Medulla oblongata (tissue), 1 donor: Measurements from ENCODE around the gene KNDC1.
"Not testable (repeated sequence)": the region's sequence is repeated elsewhere in the genome, so short reads cannot be mapped to it uniquely, and the experiment has no call there.

ENCODE experiments used
- DNase-seq: peaks from one replicate; pipeline ENCODE4 v3.0.0-alpha.2; 2015; ENCODE audit errors: extremely low spot score

The KNDC1 gene

GRCh38 chr10:133141144-133141957 lies 18.7 kb upstream of the KNDC1 start:
- DNase-seq, result no peak

DNA sequence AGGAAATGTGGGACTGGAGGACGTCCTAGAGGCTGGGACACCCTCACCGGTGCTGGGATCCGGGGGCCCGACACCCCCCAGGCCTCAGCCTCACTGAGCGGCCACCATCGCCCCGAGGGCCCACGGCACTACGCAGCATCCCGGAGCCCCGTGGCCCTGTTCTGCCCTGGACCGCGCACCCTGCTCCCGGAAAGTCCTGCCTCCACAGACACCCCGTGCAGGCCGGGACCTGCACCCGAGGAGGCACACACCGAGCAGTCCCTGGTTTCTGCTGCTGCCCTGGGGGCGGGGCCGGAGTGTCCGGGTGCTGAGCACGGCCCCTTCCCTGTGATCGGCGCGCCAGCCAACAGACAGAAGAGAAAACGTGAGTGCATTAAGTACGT lies 18.1 kb upstream of the KNDC1 start:
- no peak for DNase-seq

- DNase-seq, result no peak
Observed at GRCh38 chr10:133142523-133143199, 17.4 kb upstream of the KNDC1 start.

GRCh38 chr10:133143200-133143533 lies 16.9 kb upstream of the KNDC1 start:
- no peak for DNase-seq

DNA sequence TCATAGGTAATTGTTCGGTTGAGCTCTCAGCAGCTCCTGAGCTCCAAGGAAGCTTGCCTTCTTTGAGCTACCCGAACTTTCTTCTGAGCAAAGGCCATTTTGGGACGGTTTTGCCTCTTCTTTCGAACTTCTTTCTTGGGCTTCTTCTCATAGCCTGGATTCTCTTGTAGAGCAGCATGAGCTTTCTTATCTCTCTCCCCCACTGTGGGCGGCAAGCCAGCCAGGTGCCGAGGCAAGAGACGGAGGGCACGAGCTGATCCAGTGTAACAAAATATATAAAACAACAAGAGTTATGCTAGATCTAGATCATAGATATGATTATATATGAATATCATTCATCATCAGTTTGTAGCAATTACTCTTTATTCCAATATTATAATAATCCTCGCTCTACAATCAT lies 16.5 kb upstream of the KNDC1 start:
- DNase-seq, result no peak

GRCh38 chr10:133144771-133145170 lies 15.2 kb upstream of the KNDC1 start:
- DNase-seq, result no peak

GRCh38 chr10:133150226-133150625 lies 9.8 kb upstream of the KNDC1 start:
- no peak for DNase-seq

DNA sequence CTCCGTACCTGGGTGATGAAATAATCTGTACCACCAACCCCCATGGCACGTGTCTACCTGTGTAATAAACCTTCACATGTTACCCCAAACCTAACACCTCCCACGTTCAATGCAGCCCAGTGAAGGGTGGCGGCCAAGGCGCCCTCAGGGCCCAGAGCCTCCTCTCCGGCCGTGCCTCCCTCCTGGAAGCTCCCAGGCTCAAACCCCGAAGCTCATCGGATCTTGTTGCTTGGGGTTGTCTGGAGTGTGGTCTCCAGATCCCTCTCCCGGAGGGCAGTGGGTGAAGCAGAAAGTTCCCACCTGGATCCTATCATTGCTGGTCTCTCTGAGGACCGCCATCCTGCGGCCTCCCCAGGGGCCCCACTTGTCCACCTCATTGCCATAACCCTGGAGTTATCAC lies 9.4 kb upstream of the KNDC1 start:
- no peak for DNase-seq

DNA sequence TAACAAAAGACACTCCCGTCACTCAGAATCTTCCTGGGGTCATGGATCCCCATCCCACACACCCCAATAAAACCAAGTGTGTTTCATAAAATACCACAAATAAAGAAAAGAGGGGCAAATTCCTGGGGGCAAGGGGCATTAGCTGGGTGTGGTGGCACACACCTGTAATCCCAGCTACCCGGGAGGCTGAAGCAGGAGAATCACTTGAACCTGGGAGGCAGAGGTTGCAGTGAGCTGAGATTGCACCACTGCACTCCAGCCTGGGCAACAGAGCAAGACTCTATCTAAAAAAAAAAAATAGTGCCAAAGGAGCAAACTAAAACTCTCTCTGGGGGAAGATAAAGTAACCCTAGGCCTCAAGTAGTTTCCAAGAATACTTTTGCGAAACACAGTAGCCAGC lies 8.9 kb upstream of the KNDC1 start:
- not testable (repeated sequence) for DNase-seq

DNA sequence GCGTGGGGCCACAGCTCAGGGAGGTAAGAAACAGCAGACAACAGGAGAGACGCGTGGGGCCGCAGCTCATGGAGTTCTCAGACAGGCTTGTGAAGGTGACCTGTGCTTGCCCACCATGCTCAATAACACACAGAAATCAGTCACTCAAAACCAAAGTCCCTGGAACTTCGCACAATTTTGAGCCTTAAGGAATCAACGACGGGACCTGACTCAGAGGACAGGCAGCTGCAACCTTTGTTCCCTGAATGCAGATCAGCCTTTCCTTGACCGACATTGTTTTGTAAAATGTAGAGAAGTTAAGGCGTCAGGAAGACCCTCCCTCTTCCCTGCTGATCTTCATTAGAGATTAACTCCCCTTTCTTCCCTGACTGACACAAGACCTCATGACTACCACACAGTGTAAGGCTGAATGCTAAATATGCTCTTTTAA lies 8.5 kb upstream of the KNDC1 start:
- DNase-seq, result no peak

- DNase-seq, result no peak
Observed at GRCh38 chr10:133154411-133154810, 5.6 kb upstream of the KNDC1 start.

- DNase-seq, result no peak
Observed at GRCh38 chr10:133154996-133155778, 4.8 kb upstream of the KNDC1 start.

GRCh38 chr10:133156674-133157579 lies 3.1 kb upstream of the KNDC1 start:
- DNase-seq, result no peak

DNA sequence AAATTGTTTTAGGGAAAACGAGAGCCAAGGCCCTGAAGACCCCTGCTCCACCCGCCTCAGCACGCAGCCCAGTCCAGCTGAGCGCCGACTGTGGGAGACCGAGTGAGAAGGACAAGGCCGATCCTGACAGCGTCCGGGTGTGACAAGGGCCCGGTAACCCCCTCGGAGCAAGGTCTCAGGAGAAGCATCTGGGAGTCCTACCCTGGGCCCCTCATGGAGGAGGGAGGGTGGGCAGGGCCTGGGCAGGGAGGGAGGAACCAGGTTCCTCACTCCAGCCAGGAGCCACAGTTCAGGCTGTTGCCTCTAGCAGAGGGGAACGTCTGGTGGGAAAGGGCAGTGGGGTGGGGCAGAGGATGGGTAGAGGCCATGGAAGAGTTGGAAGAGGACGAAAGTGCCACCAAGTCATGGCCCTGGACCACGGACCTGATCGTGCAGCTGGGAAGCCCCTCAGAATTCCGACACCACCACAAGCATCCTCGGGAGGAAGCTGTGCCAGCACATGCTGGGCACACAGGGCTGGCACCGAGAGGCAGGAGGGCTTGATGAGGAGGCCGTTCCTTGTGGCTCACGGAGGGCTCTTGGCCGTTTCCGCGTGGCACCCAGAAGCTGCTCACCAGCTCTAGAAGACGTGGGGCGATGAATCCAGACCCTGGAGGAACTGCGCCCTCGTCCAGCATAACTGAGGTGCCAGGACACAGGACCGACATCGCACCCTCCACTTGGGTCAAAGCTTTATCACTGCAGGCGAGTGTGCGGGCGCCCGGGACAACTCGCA lies 2.2 kb upstream of the KNDC1 start:
- DNase-seq, result no peak

DNA sequence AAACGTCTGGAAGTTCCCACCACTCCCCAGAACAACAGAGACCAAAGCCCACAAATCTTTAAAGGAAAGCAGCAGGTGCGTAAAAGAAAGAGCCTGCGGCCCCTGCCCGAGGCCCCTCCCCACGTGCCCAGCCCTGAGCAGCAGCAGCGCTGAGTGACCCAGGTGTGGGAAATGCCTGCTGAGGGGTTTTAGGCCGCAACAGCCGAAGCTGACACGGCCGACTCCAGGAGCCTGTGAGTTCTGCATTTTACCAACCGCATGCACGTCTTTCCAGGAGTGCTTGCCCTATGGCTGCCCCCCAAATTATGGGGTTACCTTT lies 1.6 kb upstream of the KNDC1 start:
- no peak for DNase-seq

- no peak for DNase-seq
Observed at GRCh38 chr10:133158756-133159610, 1.0 kb upstream of the KNDC1 start.

DNA sequence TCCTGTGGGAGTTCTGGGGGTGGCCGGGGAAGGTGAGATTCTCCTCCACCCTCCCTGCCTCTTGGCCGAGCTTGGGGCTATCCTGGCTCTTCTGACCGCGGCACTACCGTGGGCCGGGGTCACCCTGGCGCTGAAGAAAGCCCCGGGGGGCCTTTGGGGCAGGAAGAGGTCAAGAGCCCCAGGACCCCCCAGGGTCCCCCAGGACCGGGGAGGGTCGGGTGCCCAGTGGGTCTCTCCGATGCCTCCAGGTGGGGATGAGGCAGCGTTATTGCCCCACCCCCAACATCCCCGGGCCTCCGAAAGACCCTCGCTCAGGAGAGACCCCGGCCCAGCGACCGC lies 439 bp upstream of the KNDC1 start:
- no peak for DNase-seq

DNA sequence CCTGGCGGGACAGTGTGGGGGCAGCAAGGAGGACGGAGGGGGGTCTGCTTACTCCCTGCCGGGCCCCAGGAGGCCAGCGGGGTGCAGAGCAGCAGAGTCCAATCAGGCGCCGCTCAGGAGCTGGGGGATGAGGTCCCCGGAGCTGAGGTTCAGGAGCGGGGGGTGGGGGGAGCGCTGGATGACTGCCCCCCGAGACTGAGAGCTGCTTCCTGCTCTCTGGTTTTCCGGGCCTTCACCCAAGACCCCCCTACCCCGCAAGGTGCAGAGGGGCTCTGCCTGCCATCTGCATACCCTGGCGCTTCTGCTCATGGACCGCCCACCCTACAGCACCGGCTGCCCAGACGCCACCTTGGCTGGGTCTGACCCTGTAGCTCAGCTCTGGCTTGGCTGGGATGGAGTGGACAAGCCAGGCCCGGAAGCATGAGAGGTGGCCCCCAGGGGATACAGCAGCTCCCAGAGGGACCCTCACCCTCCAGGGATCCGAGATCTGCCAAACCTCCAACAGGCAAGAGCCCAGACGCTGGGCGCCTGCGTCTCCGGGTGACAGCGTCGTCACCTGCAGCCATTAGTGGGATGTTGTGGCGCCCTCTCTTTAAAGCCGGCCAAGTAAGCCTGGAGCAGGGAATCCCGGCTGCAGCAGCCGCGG lies 930 bp downstream of the KNDC1 start:
- no peak for DNase-seq

DNA sequence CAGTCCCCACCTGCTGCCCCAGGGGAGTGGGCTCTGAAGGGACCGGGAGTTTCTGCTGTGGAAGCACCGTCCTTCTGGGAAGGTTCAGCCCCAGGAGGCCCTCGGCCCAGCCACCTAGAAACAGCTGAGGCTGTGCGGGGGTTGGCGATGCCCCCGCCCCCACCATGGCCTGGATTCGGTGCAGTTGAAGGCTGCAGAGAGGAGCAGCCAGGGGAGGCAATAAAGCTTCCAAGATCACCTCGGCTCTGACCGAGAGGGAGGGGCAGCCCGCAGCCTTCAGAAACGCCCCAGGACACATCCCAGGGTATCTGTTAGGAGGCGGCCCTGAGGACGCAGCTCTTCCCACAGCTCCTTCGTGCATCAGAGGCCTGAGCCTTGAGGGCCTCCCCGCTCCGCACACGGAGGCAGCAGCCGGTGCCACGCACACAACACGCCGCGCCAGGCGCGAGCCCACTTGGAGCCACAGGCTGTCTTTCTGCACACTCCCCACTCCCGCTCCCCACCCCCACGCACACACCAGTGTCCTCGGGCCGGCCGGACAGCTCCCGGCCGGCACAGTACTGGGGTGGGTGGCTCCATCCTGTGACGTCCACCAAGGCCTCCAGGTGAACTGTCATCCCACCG lies 1.6 kb downstream of the KNDC1 start:
- DNase-seq, result no peak
